Neural progenitor cell (in vitro differentiated cells): ENCODE results near the gene ITGB5.

Experiments
- CTCF ChIP-seq: fragments of 200-600 bp; sonication (generic); IDR thresholded peaks from 2 replicates; pipeline ENCODE4 v1.5.1; 2017; ENCODE audit warnings: antibody characterized with exemption, mild to moderate bottlenecking
- EZH2 ChIP-seq: fragments of 200-600 bp; sonication (generic); IDR thresholded peaks from 2 replicates; pipeline ENCODE4 v1.6.1; 2017; ENCODE audit warnings: antibody characterized with exemption, mild to moderate bottlenecking, moderate library complexity

- TF ChIP-seq CTCF = peak; percentile 28
- no peak for TF ChIP-seq EZH2
Measured at GRCh38 chr3:124786511-124787241, 100.5 kb downstream of the ITGB5 start.
